HepG2 (cell line): ENCODE measurements around the gene RSPH1. TPM values are rescaled to one million over a fixed set of nuclear protein-coding genes. Genes with fewer than 3 reads are reported as not detected.

Experiments
- ATAC-seq: fragments of 200-7000 bp; cut with Tn5 transposase; 3 replicates; pipeline ENCODE4 v1.9.1; 2020; ENCODE audit warnings: mild to moderate bottlenecking, moderate library complexity
- BruUV-seq: library from RNA; stranded (reverse); fragments of 400-500 nt; replicated peaks from 2 replicates; lab custom pipeline; 2021; lab: Mats Ljungman, UMichigan
- CTCF ChIA-PET: fragments of 300-600 bp; formaldehyde crosslinking; extraction: SDS; loops from one replicate; lab custom pipeline; 2021; ENCODE audit warnings: low total read pairs, inconsistent platforms, low intra/inter-chr PET ratio; lab: Yijun Ruan, JAX
- POLR2A ChIA-PET: fragments of 350-600 bp; sonication (Branson Sonifier 250); formaldehyde crosslinking; loops from one replicate; lab custom pipeline; 2020; ENCODE audit warnings: antibody characterized with exemption, inconsistent platforms; lab: Yijun Ruan, JAX
- DNase-seq: peaks from one replicate; pipeline ENCODE4 v3.0.0-alpha.2; 2015; ENCODE audit warnings: low spot score
- FAIRE-seq: peaks from 3 replicates; lab custom pipeline; 2011; peaks lifted over from hg19 to GRCh38; lab: Jason Lieb, UNC
- H2AFZ ChIP-seq: one replicate; pipeline ENCODE4 v1.6.1; 2011; ENCODE audit warnings: low read length, inconsistent platforms
- H3K27ac ChIP-seq: fragments of 300-600 bp; 3 replicates; pipeline ENCODE4 v1.8.0; 2011; ENCODE audit warnings: mixed run types, mild to moderate bottlenecking, mixed read lengths, low read length, inconsistent platforms; ENCODE audit not compliant: insufficient read depth; ENCODE audit errors: extremely low read length
- H3K27me3 ChIP-seq, 2 experiments: fragments of 200-600 bp in 1 of 2; 2 replicates in 1 of 2; 3 replicates in 1 of 2; pipeline versions ENCODE4 v1.6.0 to v1.8.0; 2011; ENCODE audit warnings: low read length in 2 of 2, mild to moderate bottlenecking in 2 of 2, moderate library complexity in 2 of 2, inconsistent platforms in 1 of 2; ENCODE audit not compliant: insufficient read depth in 2 of 2, control insufficient read depth in 1 of 2
- H3K36me3 ChIP-seq, 2 experiments: fragments of 200-600 bp in 1 of 2; replicated peaks in 1 of 2; 2 replicates in 1 of 2; 3 replicates in 1 of 2; pipeline versions ENCODE4 v1.5.1 to v1.8.0; 2011; ENCODE audit warnings: low read length in 2 of 2, inconsistent platforms in 1 of 2; ENCODE audit not compliant: insufficient read depth in 2 of 2, control insufficient read depth in 1 of 2
- H3K4me1 ChIP-seq: 2 replicates; pipeline ENCODE4 v1.5.1; 2012; ENCODE audit warnings: low read length, inconsistent platforms; ENCODE audit not compliant: insufficient read depth
- H3K4me2 ChIP-seq: 2 replicates; pipeline ENCODE4 v1.6.0; 2011; ENCODE audit warnings: low read depth, low read length, inconsistent platforms
- H3K4me3 ChIP-seq, 3 experiments: fragments of 200-600 bp in 1 of 3; sonication (generic), shearing (Covaris generic) in 1 of 3; replicated peaks in 1 of 3; 2 replicates each; pipeline ENCODE4 v1.5.1; 2011 to 2016; ENCODE audit warnings: low read length in 3 of 3, inconsistent platforms in 2 of 3, low read depth in 2 of 3, mild to moderate bottlenecking in 2 of 3, control low read depth in 1 of 3, mixed read lengths in 1 of 3; ENCODE audit not compliant: insufficient read depth in 1 of 3
- H3K79me2 ChIP-seq: one replicate; pipeline ENCODE4 v1.6.1; 2011; ENCODE audit warnings: low read length, inconsistent platforms; ENCODE audit not compliant: insufficient read depth
- H3K9ac ChIP-seq: 2 replicates; pipeline ENCODE4 v1.6.0; 2011; ENCODE audit warnings: mild to moderate bottlenecking, low read depth, low read length, inconsistent platforms; ENCODE audit not compliant: insufficient read depth
- H3K9me3 ChIP-seq: 2 replicates; pipeline ENCODE4 v1.5.1; 2012; ENCODE audit warnings: mild to moderate bottlenecking, low read length
- H4K20me1 ChIP-seq: 2 replicates; pipeline ENCODE4 v1.6.0; 2011; ENCODE audit warnings: inconsistent platforms, mild to moderate bottlenecking, low read length, moderate library complexity; ENCODE audit not compliant: insufficient read depth
- ATF1 ChIP-seq: IDR thresholded peaks from 2 replicates; pipeline ENCODE4 v1.6.1; 2016; ENCODE audit warnings: mild to moderate bottlenecking, control low read depth
- CSRNP2 ChIP-seq: sonication (generic); formaldehyde crosslinking; conservative IDR thresholded peaks from 2 replicates; pipeline ENCODE4 v1.8.0; 2022; ENCODE audit warnings: low read depth, missing genetic modification reagents
- EP300 ChIP-seq, 3 experiments: sonication (generic) in 1 of 3; formaldehyde crosslinking in 1 of 3; IDR thresholded peaks; 2 replicates each; pipeline versions ENCODE4 v1.5.1 to v1.6.1; 2011 to 2020; ENCODE audit warnings: low read depth in 2 of 3, low read length in 2 of 3, borderline replicate concordance in 1 of 3, improper control_type of control experiment in 1 of 3, mild to moderate bottlenecking in 1 of 3, missing genetic modification reagents in 1 of 3, moderate library complexity in 1 of 3
- RBFOX2 ChIP-seq: fragments of 200-400 bp; formaldehyde crosslinking; IDR thresholded peaks from 2 replicates; pipeline ENCODE4 v1.6.1; 2017; ENCODE audit warnings: low read depth, mild to moderate bottlenecking, low read length
- RORA ChIP-seq: sonication (generic); formaldehyde crosslinking; IDR thresholded peaks from 2 replicates; pipeline ENCODE4 v1.5.0; 2020; ENCODE audit warnings: mild to moderate bottlenecking, missing genetic modification reagents, moderate library complexity
- SETDB1 ChIP-seq: sonication (generic); formaldehyde crosslinking; IDR thresholded peaks from 2 replicates; pipeline ENCODE4 v1.5.1; 2020; ENCODE audit warnings: missing genetic modification reagents, mild to moderate bottlenecking, borderline replicate concordance
- SIX1 ChIP-seq: sonication (generic); formaldehyde crosslinking; IDR thresholded peaks from 2 replicates; pipeline ENCODE4 v1.4.0; 2020; ENCODE audit warnings: missing genetic modification reagents, borderline replicate concordance
- SMARCE1 ChIP-seq: fragments of 450-650 bp; IDR thresholded peaks from 2 replicates; pipeline ENCODE4 v1.6.1; 2017; ENCODE audit warnings: borderline replicate concordance
- SNRNP70 ChIP-seq: fragments of 200-400 bp; formaldehyde crosslinking; IDR thresholded peaks from 2 replicates; pipeline ENCODE4 v1.6.1; 2017; ENCODE audit warnings: mild to moderate bottlenecking, low read depth, low read length, moderate library complexity
- TBX2 ChIP-seq: sonication (generic); formaldehyde crosslinking; IDR thresholded peaks from 2 replicates; pipeline ENCODE4 v1.5.0; 2020; ENCODE audit warnings: missing genetic modification reagents, mild to moderate bottlenecking, borderline replicate concordance
- ZMYM4 ChIP-seq: sonication (generic); formaldehyde crosslinking; IDR thresholded peaks from 2 replicates; pipeline ENCODE4 v1.8.1; 2023; ENCODE audit warnings: mild to moderate bottlenecking, missing genetic modification reagents
- ZNF614 ChIP-seq: IDR thresholded peaks from 2 replicates; pipeline ENCODE4 v1.6.1; 2018; ENCODE audit warnings: missing biosample characterization, missing genetic modification reagents, inconsistent platforms, borderline replicate concordance
- ZUFSP ChIP-seq: sonication (generic); formaldehyde crosslinking; IDR thresholded peaks from 2 replicates; pipeline ENCODE4 v1.9.0; 2021; ENCODE audit warnings: missing genetic modification reagents, mild to moderate bottlenecking, borderline replicate concordance
- WGBS: methylation state at CpG from one replicate; pipeline ENCODE4 v1.1.6; 2017; ENCODE audit warnings: low lambda C conversion rate; 5-methylcytosine and 5-hydroxymethylcytosine counted together
- in situ Hi-C: cut with HindIII; loops from 2 replicates; pipeline ENCODE4 v1.10.0; 2017; ENCODE audit warnings: low pct_unique_long_range_greater_than_20kb; ENCODE audit not compliant: extremely low pct_ligation_motif_present
- intact Hi-C: fragments of 100-400 bp; cut with micrococcal nuclease; formaldehyde crosslinking; loops from one replicate; pipeline ENCODE4 v1.10.0; 2022; ENCODE audit not compliant: unreplicated experiment
- polyA plus RNA-seq, 8 experiments: library from polyadenylated mRNA; depleted of rRNA in 3 of 8; stranded (reverse) in 7 of 8; unstranded in 1 of 8; fragments of >200 nt; fragmentation: Illumina TruSeq in 4 of 8; extraction: Trizol in 4 of 8; gene quantifications; 2 replicates each; pipeline versions ENCODE4 v1.2.1 to v1.2.3, GENCODE V29; 2011 to 2016; ENCODE audit warnings: low read depth in 4 of 8, missing spikeins in 1 of 8, mixed read lengths in 1 of 8; ENCODE audit not compliant: insufficient read depth in 1 of 8
- total RNA-seq, 5 experiments: library from RNA; depleted of rRNA; stranded (reverse); fragments of >200 nt; fragmentation: Illumina TruSeq; extraction: Trizol; gene quantifications; 2 replicates each; pipeline ENCODE4 v1.2.3, GENCODE V29; 2016; ENCODE audit warnings: low read depth in 1 of 5
- TF ChIP-seq, protein P1 (sequence below): sonication (generic); formaldehyde crosslinking; IDR thresholded peaks from 2 replicates; pipeline ENCODE4 v1.9.0; 2021; ENCODE audit warnings: missing genetic modification reagents, borderline replicate concordance

RSPH1 gene
- total and polyA plus RNA-seq, 2 of the 13 experiments (the other 11 are each of a cell fraction or from before 2014, with no cell fraction given), result not detected

- FAIRE-seq (no peak), ATAC-seq (no peak), DNase-seq (no peak)
- TF ChIP-seq ATF1 (no peak), SMARCE1 (no peak), ZMYM4 (no peak), TBX2 (CRISPR knock-in tag) (no peak), CSRNP2 (CRISPR knock-in tag) (no peak), ZNF614 (no peak), SIX1 (CRISPR knock-in tag) (no peak), SETDB1 (CRISPR knock-in tag) (no peak), EP300 (IDR thresholded peaks at IDR 0.05; ENCODE audit: low read depth in 2 of 2, low read length in 2 of 2) (no peak), EP300 (CRISPR knock-in tag; IDR thresholded peaks at IDR 0.05; ENCODE audit: borderline replicate concordance) (no peak), RBFOX2 (no peak), SNRNP70 (no peak), ZUFSP (no peak), RORA (CRISPR knock-in tag) (no peak)
- TF ChIP-seq, protein P1, sequence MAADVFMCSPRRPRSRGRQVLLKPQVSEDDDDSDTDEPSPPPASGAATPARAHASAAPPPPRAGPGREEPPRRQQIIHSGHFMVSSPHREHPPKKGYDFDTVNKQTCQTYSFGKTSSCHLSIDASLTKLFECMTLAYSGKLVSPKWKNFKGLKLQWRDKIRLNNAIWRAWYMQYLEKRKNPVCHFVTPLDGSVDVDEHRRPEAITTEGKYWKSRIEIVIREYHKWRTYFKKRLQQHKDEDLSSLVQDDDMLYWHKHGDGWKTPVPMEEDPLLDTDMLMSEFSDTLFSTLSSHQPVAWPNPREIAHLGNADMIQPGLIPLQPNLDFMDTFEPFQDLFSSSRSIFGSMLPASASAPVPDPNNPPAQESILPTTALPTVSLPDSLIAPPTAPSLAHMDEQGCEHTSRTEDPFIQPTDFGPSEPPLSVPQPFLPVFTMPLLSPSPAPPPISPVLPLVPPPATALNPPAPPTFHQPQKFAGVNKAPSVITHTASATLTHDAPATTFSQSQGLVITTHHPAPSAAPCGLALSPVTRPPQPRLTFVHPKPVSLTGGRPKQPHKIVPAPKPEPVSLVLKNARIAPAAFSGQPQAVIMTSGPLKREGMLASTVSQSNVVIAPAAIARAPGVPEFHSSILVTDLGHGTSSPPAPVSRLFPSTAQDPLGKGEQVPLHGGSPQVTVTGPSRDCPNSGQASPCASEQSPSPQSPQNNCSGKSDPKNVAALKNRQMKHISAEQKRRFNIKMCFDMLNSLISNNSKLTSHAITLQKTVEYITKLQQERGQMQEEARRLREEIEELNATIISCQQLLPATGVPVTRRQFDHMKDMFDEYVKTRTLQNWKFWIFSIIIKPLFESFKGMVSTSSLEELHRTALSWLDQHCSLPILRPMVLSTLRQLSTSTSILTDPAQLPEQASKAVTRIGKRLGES (CRISPR knock-in tag), result no peak
- Histone ChIP-seq H3K27me3 (no peaks in the 10 kb centered on the region), H4K20me1 (no peaks in the 10 kb centered on the region), H3K9me3 (no peaks in the 10 kb centered on the region), H3K27ac (no peak overlapping the region), H2AFZ (no peak overlapping the region), H3K4me1 (peaks cover 12% of the 10 kb centered on the region), H3K36me3 (no peaks in the 10 kb centered on the region), H3K4me3 (no peak overlapping the region), H3K4me2 (no peak overlapping the region), H3K79me2 (no peaks in the 10 kb centered on the region), H3K9ac (no peak overlapping the region)
- BruUV-seq, result no TSS peak
- in situ Hi-C loops, result no loop called here
- ChIA-PET POLR2A (no interaction called here), CTCF (no interaction called here)
- intact Hi-C loops, result no loop called here
- 14% methylated on average over 2 of the region's 6 CpGs for WGBS
Observed at GRCh38 chr21:42430521-42430920, 65.5 kb downstream of the RSPH1 start.
